ENCODE data around the gene TM6SF1.

DNA sequence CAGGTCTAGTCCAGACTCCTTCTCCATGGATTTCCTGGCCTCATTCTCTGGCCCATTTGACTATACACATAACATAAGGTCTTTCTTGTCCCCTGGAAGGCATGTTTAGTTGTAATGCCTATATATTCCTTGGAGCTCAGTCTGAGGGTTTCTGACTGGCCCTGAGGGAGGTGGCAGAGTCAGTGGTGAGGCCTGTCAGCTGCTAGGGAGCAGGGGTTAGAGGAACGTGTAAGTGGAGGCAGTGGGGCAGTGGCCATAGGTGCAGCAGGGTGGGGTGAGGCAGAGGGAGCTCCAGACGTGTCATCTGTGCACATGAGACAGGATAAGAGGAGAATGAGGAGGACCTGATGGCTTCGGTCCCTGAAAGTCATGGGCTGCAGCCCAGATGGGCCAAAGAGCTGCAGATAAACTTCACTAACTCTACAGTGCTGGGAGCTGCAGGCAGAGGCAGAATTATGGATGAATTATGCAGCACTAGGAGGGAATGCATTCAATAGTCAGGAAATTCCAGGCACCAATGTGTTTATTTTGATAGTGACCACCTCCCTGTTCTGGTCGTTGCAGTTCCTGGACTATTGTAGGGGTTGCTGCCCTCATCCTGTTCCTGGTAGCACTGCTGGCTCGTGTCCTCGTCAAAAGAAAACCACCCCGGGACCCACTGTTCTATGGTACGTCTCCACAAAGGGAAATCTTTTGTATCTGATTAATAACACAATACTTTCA, 4.9 kb downstream of the TM6SF1 start:
- TF ChIP-seq, protein P1, sequence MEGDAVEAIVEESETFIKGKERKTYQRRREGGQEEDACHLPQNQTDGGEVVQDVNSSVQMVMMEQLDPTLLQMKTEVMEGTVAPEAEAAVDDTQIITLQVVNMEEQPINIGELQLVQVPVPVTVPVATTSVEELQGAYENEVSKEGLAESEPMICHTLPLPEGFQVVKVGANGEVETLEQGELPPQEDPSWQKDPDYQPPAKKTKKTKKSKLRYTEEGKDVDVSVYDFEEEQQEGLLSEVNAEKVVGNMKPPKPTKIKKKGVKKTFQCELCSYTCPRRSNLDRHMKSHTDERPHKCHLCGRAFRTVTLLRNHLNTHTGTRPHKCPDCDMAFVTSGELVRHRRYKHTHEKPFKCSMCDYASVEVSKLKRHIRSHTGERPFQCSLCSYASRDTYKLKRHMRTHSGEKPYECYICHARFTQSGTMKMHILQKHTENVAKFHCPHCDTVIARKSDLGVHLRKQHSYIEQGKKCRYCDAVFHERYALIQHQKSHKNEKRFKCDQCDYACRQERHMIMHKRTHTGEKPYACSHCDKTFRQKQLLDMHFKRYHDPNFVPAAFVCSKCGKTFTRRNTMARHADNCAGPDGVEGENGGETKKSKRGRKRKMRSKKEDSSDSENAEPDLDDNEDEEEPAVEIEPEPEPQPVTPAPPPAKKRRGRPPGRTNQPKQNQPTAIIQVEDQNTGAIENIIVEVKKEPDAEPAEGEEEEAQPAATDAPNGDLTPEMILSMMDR (IDR thresholded peaks at IDR 0.05): no peak
- TF ChIP-seq POLR2A (IDR thresholded peaks at IDR 0.05): no peak

Data from tibial nerve (tissue), 3 donors.